BLaER1 (cell line): Measurements from ENCODE around the gene ITGA2.

Experiments used
- H3K27ac ChIP-seq: shearing (Covaris generic); formaldehyde crosslinking; 2 replicates; pipeline ENCODE4 v1.8.1; 2022
- H3K27me3 ChIP-seq: shearing (Covaris generic); formaldehyde crosslinking; 2 replicates; pipeline ENCODE4 v1.8.1; 2022
- H3K36me3 ChIP-seq: shearing (Covaris generic); formaldehyde crosslinking; 2 replicates; pipeline ENCODE4 v1.8.1; 2022
- H3K4me1 ChIP-seq: shearing (Covaris generic); formaldehyde crosslinking; 2 replicates; pipeline ENCODE4 v1.8.1; 2022
- H3K4me2 ChIP-seq: shearing (Covaris generic); formaldehyde crosslinking; 2 replicates; pipeline ENCODE4 v1.8.1; 2022
- H3K4me3 ChIP-seq: shearing (Covaris generic); formaldehyde crosslinking; 2 replicates; pipeline ENCODE4 v1.8.1; 2022
- H3K9ac ChIP-seq: shearing (Covaris generic); formaldehyde crosslinking; 2 replicates; pipeline ENCODE4 v1.8.1; 2022
- H3K9me3 ChIP-seq: shearing (Covaris generic); formaldehyde crosslinking; 2 replicates; pipeline ENCODE4 v1.8.1; 2022
- H4K20me1 ChIP-seq: shearing (Covaris generic); formaldehyde crosslinking; 2 replicates; pipeline ENCODE4 v1.8.1; 2022
- Cebpa-rat ChIP-seq: shearing (Covaris generic); IDR thresholded peaks from 2 replicates; pipeline ENCODE4 v1.8.1; 2022

The ITGA2 gene

DNA sequence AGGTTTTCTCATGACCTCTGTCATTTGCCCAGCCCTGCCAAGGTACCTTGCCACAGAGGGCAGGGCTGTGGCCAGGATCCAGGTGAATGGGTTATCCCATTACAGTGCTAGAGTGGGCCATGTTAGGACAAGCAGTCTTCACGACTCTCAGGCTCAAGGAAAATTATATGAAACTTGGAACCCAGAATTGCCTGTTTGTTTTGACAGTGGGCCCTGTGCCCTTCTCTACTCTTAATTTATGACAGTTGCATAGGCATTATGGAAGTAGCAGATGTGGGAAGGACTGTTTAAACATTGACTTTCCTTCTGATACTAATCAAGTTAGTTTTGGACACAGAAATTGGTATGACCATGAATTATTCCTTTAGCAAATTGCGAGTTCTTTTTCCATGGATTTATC lies 41.7 kb downstream of the ITGA2 start:
- H4K20me1 ChIP-seq = no peaks in the 10 kb centered on the region
- H3K4me1 ChIP-seq = peaks cover 6% of the 10 kb centered on the region; the same call in 1 of the 2 replicates
- no peak overlapping the region for H3K9ac ChIP-seq
- no peak overlapping the region for H3K4me3 ChIP-seq
- no peak overlapping the region for H3K4me2 ChIP-seq
- no peaks in the 10 kb centered on the region for H3K36me3 ChIP-seq
- TF ChIP-seq Cebpa-rat = no peak
- no peaks in the 10 kb centered on the region for H3K27me3 ChIP-seq
- no peak overlapping the region for H3K27ac ChIP-seq
- H3K9me3 ChIP-seq = no peaks in the 10 kb centered on the region

DNA sequence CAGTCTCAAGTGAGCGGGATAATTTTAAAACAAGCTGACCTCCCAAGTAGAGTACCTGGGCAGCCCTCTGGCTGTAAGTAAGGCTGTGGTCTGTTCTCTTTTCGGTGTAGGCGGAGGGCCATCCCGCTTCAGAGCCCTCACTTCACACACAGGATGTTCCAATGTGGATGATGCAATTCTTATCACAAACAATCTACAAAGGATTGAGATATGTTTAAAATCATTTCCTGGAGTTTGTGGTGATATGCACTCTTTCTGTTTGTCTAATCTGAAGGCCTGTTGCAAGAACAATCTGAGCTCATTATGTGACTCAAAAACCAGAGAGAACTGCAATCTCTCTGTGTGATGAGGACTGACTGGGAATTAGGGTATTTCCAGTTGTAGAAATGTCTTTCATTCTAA lies 42.5 kb downstream of the ITGA2 start:
- Histone ChIP-seq H3K9me3 (no peaks in the 10 kb centered on the region), H3K4me2 (peak overlapping the region; percentile 1; the same call in 1 of the 2 replicates), H3K27ac (no peak overlapping the region), H3K4me1 (peaks cover 6% of the 10 kb centered on the region; the same call in 1 of the 2 replicates), H3K36me3 (no peaks in the 10 kb centered on the region), H3K9ac (no peak overlapping the region), H3K27me3 (no peaks in the 10 kb centered on the region), H3K4me3 (no peak overlapping the region), H4K20me1 (no peaks in the 10 kb centered on the region)
- TF ChIP-seq Cebpa-rat = 0 out of 2 replicates have a peak, but pooled peaks have one; percentile 41

DNA sequence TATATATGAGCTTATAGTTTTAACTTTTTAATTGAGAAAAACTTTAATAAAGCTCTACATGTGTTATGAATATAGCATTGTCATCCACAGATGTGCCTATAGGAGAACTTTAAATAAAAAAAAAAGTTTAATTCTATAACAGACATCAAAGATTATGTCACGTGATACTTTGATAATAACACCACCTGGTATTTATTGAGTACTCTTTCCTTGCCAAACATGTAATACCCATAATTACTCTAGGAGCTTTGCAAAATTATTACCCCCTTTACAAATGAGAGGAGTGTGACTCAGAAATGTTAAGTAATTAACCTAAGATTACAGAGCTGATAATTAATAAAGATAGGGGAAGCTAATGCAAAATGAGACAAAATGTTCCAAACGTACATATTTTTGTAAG lies 43.0 kb downstream of the ITGA2 start:
- no peak overlapping the region for H3K9ac ChIP-seq
- no peak overlapping the region for H3K4me2 ChIP-seq
- H3K27me3 ChIP-seq = no peaks in the 10 kb centered on the region
- H3K9me3 ChIP-seq = no peaks in the 10 kb centered on the region
- H3K4me1 ChIP-seq = peaks cover 6% of the 10 kb centered on the region; the same call in 1 of the 2 replicates
- H3K36me3 ChIP-seq = no peaks in the 10 kb centered on the region
- no peak overlapping the region for H3K27ac ChIP-seq
- H4K20me1 ChIP-seq = no peaks in the 10 kb centered on the region
- no peak overlapping the region for H3K4me3 ChIP-seq
- TF ChIP-seq Cebpa-rat = no peak

DNA sequence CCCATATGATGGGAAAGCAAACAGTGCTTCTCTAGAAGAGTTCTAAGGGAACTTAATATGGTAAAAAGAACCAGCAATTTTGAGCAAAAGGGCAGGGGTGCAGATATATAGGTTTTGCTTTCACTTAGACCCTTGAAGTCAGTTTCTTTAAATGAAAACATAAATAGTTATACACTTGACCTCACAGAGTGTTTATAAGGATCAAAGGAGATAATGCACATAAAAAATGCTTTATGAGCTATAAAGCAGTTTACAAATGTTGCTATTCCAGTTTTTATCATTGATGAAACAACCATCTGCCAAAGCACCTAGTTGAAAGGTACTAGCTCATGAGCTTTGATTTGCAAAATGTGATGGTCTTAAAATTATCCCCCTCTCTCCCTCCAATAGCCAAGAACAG lies 45.7 kb downstream of the ITGA2 start:
- Histone ChIP-seq H3K27ac (no peak overlapping the region), H3K36me3 (no peaks in the 10 kb centered on the region), H4K20me1 (no peaks in the 10 kb centered on the region), H3K4me1 (peaks cover 6% of the 10 kb centered on the region; the same call in 1 of the 2 replicates), H3K9me3 (no peaks in the 10 kb centered on the region), H3K4me2 (no peak overlapping the region), H3K9ac (no peak overlapping the region), H3K27me3 (no peaks in the 10 kb centered on the region), H3K4me3 (no peak overlapping the region)
- no peak for TF ChIP-seq Cebpa-rat

DNA sequence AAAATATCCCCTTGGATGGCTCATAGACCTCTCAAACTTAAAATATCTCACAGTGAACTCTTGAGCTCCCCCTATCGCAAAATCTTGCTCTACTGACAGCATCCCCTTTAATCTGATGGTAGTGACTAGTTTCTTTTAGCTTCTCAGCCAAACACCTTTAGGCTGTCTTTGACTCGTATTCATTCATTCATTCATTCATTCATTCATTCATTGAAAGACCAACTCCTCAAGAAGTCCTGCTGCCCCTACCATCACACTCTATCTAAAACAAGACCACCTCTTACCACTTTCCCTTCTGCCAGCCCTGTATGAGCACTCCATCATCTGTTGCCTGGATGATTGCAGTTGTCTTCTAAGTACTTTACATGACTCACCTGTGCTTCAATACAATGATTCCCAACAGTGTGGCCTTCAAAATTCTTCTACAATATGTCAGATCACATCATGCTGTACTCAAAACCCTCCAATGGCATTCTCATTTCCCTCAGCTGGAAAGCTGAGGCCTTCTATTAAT lies 46.8 kb downstream of the ITGA2 start:
- Histone ChIP-seq H3K4me1 (peaks cover 6% of the 10 kb centered on the region; the same call in 1 of the 2 replicates), H3K27ac (no peak overlapping the region), H3K4me3 (no peak overlapping the region), H3K36me3 (no peaks in the 10 kb centered on the region), H3K9me3 (no peaks in the 10 kb centered on the region), H3K27me3 (no peaks in the 10 kb centered on the region), H3K9ac (no peak overlapping the region), H3K4me2 (no peak overlapping the region), H4K20me1 (no peaks in the 10 kb centered on the region)
- TF ChIP-seq Cebpa-rat = no peak

DNA sequence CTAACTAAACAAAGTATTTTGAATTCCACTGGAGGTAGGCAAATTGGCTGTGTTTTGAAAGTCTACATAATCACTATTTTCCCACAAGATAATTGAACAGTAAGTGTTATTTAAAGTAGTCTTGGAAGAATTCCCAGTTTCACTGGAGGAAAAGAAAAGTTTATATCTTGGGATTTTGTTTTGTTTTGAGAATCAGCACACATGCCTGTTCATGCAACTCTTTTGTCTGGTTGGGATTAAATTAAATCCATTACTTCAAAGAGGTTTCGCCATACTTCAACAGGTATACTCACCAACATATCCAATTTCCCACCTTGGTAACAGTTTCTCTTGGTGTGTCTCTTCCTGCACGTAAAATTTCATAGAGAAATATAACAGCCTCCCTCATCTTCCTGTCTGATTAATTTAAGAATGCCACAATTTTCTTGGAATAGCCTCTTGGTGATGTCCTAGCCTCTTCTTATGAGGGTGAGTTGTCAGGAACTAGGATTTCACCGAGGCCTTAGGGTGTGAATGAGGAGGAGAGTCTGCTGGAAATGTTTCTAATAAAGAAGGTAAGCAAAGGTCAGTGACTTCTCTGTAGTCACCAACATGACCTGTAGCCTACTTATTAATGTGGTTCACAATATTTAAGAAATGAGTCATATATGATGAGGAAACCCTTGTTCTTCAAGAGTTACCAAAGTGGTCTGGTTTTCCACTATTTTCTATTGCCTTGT lies 48.1 kb downstream of the ITGA2 start:
- TF ChIP-seq Cebpa-rat = no peak
- no peaks in the 10 kb centered on the region for H3K36me3 ChIP-seq
- no peak overlapping the region for H3K27ac ChIP-seq
- no peaks in the 10 kb centered on the region for H3K27me3 ChIP-seq
- no peaks in the 10 kb centered on the region for H3K9me3 ChIP-seq
- H3K9ac ChIP-seq = no peak overlapping the region
- no peak overlapping the region for H3K4me2 ChIP-seq
- no peaks in the 10 kb centered on the region for H4K20me1 ChIP-seq
- peaks cover 8% of the 10 kb centered on the region; the same call in 1 of the 2 replicates for H3K4me1 ChIP-seq
- H3K4me3 ChIP-seq = no peak overlapping the region

DNA sequence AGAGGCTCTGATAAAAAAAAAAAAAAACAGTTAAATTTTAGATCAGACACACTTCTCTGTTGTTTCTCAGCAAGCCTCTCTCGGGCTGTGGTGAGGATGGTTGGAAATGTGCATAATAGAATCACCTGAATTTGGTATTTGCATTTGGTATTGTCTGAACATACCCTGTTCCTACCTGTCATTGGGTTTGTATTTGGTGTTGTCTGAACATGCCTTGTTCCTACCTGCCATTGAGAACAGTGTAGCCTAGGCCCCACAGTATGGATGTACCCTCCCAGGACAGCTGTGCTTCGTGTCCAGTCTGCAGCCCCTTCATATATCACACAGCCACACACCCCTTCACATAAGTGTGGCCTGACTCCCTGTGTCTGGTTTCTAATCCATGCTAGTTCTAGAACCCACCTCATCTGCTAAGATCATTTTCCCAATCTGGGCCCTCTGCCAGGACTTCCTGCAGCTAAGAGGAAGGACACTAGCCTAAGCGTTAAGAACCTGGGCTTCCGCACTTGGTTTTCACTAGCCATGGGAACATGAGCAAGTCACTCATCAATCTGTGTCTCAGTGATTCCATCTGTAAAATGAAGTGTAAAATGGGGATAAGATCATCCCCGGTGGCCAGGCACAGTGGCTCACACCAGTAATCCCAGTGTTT lies 49.2 kb downstream of the ITGA2 start:
- Histone ChIP-seq H3K36me3 (no peaks in the 10 kb centered on the region), H3K27ac (no peak overlapping the region), H3K4me1 (peaks cover 8% of the 10 kb centered on the region; the same call in 1 of the 2 replicates), H3K9me3 (no peaks in the 10 kb centered on the region), H3K9ac (no peak overlapping the region), H3K4me2 (no peak overlapping the region), H3K4me3 (no peak overlapping the region), H3K27me3 (no peaks in the 10 kb centered on the region), H4K20me1 (no peaks in the 10 kb centered on the region)
- no peak for TF ChIP-seq Cebpa-rat

DNA sequence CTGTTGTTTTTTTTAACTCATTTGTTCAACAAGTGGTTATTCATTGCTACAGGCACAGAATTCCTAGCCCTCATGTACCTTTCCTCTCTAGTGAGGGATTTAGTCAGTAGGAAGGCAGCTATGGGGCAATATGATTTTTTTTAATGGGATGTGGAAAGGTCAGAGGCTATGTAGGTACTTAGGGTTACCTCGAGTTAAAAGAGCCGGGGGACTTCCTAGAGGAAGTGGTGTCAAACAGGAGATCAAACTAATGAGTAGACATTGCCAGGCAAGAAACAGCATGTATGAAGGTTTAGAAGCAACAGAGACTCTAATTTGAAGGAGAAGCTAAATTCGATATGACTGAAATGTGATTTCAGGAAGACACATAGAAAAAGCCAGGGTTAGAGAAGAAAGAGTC lies 50.7 kb downstream of the ITGA2 start:
- Histone ChIP-seq H4K20me1 (no peaks in the 10 kb centered on the region), H3K27ac (no peak overlapping the region), H3K4me3 (no peak overlapping the region), H3K4me1 (peaks cover 8% of the 10 kb centered on the region; the same call in 1 of the 2 replicates), H3K9me3 (no peaks in the 10 kb centered on the region), H3K27me3 (no peaks in the 10 kb centered on the region), H3K9ac (no peak overlapping the region), H3K4me2 (no peak overlapping the region), H3K36me3 (no peaks in the 10 kb centered on the region)
- TF ChIP-seq Cebpa-rat = no peak

DNA sequence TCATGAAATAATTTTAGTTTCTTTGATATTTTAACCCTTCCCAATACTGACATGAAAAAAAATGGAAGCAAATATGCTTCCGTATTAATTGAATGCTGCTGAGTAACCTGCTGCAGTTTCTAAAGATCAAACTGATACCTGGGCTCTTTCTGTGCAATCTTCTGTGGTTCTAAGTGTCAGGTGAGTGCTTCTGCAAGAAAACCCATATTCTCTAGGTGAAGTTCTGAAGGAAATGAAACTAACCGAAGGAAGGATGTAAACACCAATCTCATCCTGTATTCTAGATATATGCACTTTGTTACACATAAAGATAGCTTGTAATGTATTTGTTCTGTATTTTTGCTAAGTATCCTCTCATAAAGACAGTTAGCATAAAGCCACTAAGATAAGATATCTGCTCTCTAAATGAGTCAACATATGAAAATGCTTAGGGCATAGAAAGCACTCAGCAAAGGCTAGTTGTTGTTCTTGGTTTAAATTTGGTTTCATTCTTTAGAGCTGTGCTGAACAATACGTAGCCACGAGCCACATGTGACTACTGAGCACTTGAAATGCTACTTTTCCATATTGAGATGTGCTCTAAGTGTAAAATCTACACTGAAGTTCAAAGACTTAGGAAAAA lies 52.0 kb downstream of the ITGA2 start:
- Histone ChIP-seq H3K27ac (no peak overlapping the region), H3K9ac (no peak overlapping the region), H3K9me3 (no peaks in the 10 kb centered on the region), H4K20me1 (no peaks in the 10 kb centered on the region), H3K27me3 (no peaks in the 10 kb centered on the region), H3K4me3 (no peak overlapping the region), H3K4me2 (no peak overlapping the region; the same call in 1 of the 2 replicates), H3K4me1 (peaks cover 8% of the 10 kb centered on the region; the same call in 1 of the 2 replicates), H3K36me3 (no peaks in the 10 kb centered on the region)
- no peak for TF ChIP-seq Cebpa-rat

DNA sequence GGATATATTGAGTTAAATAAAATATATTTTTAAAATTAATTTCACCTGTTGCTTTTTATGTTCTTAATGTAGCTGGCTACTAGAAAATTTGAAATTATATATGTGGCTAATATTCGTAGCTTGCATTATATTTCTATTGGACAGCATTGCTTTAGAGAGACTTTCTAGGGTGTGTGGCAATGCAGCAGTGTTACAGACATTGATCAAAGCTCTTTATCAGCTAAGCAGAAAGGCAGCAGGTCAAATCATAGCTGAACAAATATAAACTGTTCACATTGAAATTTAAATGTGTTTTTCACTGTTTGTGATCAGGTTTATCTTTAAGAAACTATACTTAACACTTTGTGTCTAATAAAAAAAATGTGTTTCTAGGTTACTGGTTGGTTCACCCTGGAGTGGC lies 52.6 kb downstream of the ITGA2 start:
- Histone ChIP-seq H3K27ac (no peak overlapping the region), H3K4me2 (no peak overlapping the region; the same call in 1 of the 2 replicates), H3K9ac (no peak overlapping the region), H3K4me1 (peaks cover 8% of the 10 kb centered on the region; the same call in 1 of the 2 replicates), H3K4me3 (no peak overlapping the region), H3K36me3 (no peaks in the 10 kb centered on the region), H4K20me1 (no peaks in the 10 kb centered on the region), H3K27me3 (no peaks in the 10 kb centered on the region), H3K9me3 (no peaks in the 10 kb centered on the region)
- TF ChIP-seq Cebpa-rat = no peak
